Testis (tissue), 3 donors: ENCODE results near the gene KIF6. TPM values are rescaled to one million over a fixed set of nuclear protein-coding genes. Genes with fewer than 3 reads are reported as not detected.
A peak's percentile ranks its signal among the peaks of the same experiment; 100 is the strongest.

Experiments used
- DNase-seq: peaks from one replicate; pipeline ENCODE4 v3.0.0-alpha.2; 2019
- H3K27ac ChIP-seq, 2 donors: fragments of 200-600 bp; sonication (generic); one replicate each; pipeline ENCODE4 v1.5.1; 2019
- H3K27me3 ChIP-seq: fragments of 200-600 bp; sonication (generic); one replicate; pipeline ENCODE4 v1.5.1; 2019
- H3K36me3 ChIP-seq: fragments of 200-600 bp; sonication (generic); one replicate; pipeline ENCODE4 v1.5.1; 2017; ENCODE audit warnings: low read depth; ENCODE audit errors: missing control alignments
- H3K4me1 ChIP-seq: fragments of 200-600 bp; sonication (generic); one replicate; pipeline ENCODE4 v1.5.1; 2019
- H3K4me3 ChIP-seq, 2 donors: fragments of 200-600 bp; sonication (generic); one replicate each; pipeline ENCODE4 v1.5.1; 2017 to 2019
- H3K9me3 ChIP-seq: fragments of 200-600 bp; sonication (generic); one replicate; pipeline ENCODE4 v1.5.1; 2017
- CTCF ChIP-seq, 3 experiments: fragments of 450-650 bp in 2 of 3; fragments of 200-600 bp in 1 of 3; sonication (generic) in 1 of 3; IDR thresholded peaks; one replicate each; pipeline ENCODE4 v1.5.1; 2016 to 2019; ENCODE audit warnings: antibody characterized with exemption in 3 of 3, mild to moderate bottlenecking in 2 of 3, moderate library complexity in 1 of 3
- POLR2A ChIP-seq: fragments of 450-650 bp; IDR thresholded peaks from one replicate; pipeline ENCODE4 v1.6.1; 2017; ENCODE audit warnings: antibody characterized with exemption, mild to moderate bottlenecking, moderate library complexity
- WGBS, 2 donors: methylation state at CpG; one replicate each; pipeline ENCODE4 v1.1.5; 2018; 5-methylcytosine and 5-hydroxymethylcytosine counted together
- intact Hi-C: fragments of 100-400 bp; cut with DNase I; formaldehyde crosslinking; loops from one replicate; pipeline ENCODE4 v1.15.1; 2023; ENCODE audit warnings: low total_unique reads
- polyA plus RNA-seq: library from polyadenylated mRNA; stranded (reverse); fragments of 350-450 nt; fragmentation: Illumina TruSeq; extraction: RNeasy Lipid Tissue Mini Kit (QIAGEN cat#74804); gene quantifications from one replicate; pipeline ENCODE4 v1.2.3, GENCODE V29; 2014; ENCODE audit warnings: low read depth, low replicate concordance; ENCODE audit not compliant: insufficient read depth
- total RNA-seq, 2 donors: library from RNA; depleted of rRNA; stranded (reverse); fragments of >200 nt; gene quantifications; one replicate each; pipeline ENCODE4 v1.2.3, GENCODE V29; 2016

The KIF6 gene
- total and polyA plus RNA-seq, 3 donors from 2014 or later = 4.2 to 12.0 (median 6.3) TPM

- 86 to 90% methylated on average over 11 to 30 of the region's 30 CpGs for WGBS, 2 donors
- no peak for DNase-seq
- intact Hi-C loops = loop anchor here (5.0 kb wide), 1 partner anchor 136 kb away; no protein-coding TSS in a partner anchor
- H3K9me3 ChIP-seq = no peaks in the 10 kb centered on the region
- TF ChIP-seq POLR2A (no peak), CTCF (IDR thresholded peaks at IDR 0.05) (no peak)
- H3K4me3 ChIP-seq = no peak overlapping the region
- H3K27me3 ChIP-seq = no peaks in the 10 kb centered on the region
- H3K36me3 ChIP-seq = no peaks in the 10 kb centered on the region
- no peak overlapping the region for H3K27ac ChIP-seq
- no peaks in the 10 kb centered on the region for H3K4me1 ChIP-seq
Measured at GRCh38 chr6:39303425-39304153, 421.6 kb downstream of the KIF6 start.

- intact Hi-C loops = loop anchor here (5.0 kb wide), 1 partner anchor 136 kb away; no protein-coding TSS in a partner anchor
- H3K4me3 ChIP-seq = no peak overlapping the region
- 28 to 33% methylated on average over 11 of the region's 11 CpGs for WGBS, 2 donors
Measured at GRCh38 chr6:39302669-39303424, 422.4 kb downstream of the KIF6 start.

GRCh38 chr6:39302011-39302410, 423.2 kb downstream of the KIF6 start:
- no peak overlapping the region for H3K27ac ChIP-seq
- no peak overlapping the region for H3K4me3 ChIP-seq
- H3K9me3 ChIP-seq = no peaks in the 10 kb centered on the region
- DNase-seq = no peak
- no peaks in the 10 kb centered on the region for H3K27me3 ChIP-seq
- H3K4me1 ChIP-seq = no peaks in the 10 kb centered on the region
- 88 to 91% methylated on average over 2 of the region's 2 CpGs for WGBS, 2 donors
- intact Hi-C loops = loop anchor here (5.0 kb wide), 1 partner anchor 135 kb away; no protein-coding TSS in a partner anchor
- TF ChIP-seq POLR2A (no peak), CTCF (IDR thresholded peaks at IDR 0.05) (no peak)
- H3K36me3 ChIP-seq = no peaks in the 10 kb centered on the region

More at GRCh38 chr6:39302669-39303424, 422.4 kb downstream of the KIF6 start:
- Histone ChIP-seq H3K27ac (no peak overlapping the region), H3K4me1 (no peaks in the 10 kb centered on the region), H3K27me3 (no peaks in the 10 kb centered on the region), H3K36me3 (no peaks in the 10 kb centered on the region), H3K9me3 (no peaks in the 10 kb centered on the region)
- TF ChIP-seq POLR2A (no peak), CTCF (IDR thresholded peaks at IDR 0.05) (peak; percentile 55 to 80 (median 72))
- peak; percentile 87 for DNase-seq

GRCh38 chr6:39301606-39302005, 423.6 kb downstream of the KIF6 start:
- Histone ChIP-seq H3K36me3 (no peaks in the 10 kb centered on the region), H3K27me3 (no peaks in the 10 kb centered on the region), H3K4me3 (no peak overlapping the region), H3K27ac (no peak overlapping the region), H3K4me1 (no peaks in the 10 kb centered on the region), H3K9me3 (no peaks in the 10 kb centered on the region)
- TF ChIP-seq CTCF (IDR thresholded peaks at IDR 0.05) = no peak
- no peak for TF ChIP-seq POLR2A
- no peak for DNase-seq
- WGBS, 2 donors = 78 to 85% methylated on average over 7 of the region's 7 CpGs
- intact Hi-C loops = loop anchor here (5.0 kb wide), 1 partner anchor 134 kb away; no protein-coding TSS in a partner anchor
